Kasumi-1 (cell line): ENCODE data around the gene FOSB.
"Not testable (repeated sequence)": the region's sequence is repeated elsewhere in the genome, so short reads cannot be mapped to it uniquely, and the experiment has no call there.

Experiments used
- DNase-seq, 2 experiments: peaks; one replicate each; lab custom pipeline; 2025; lab: John Stamatoyannopoulos, UW

Gene FOSB

GRCh38 chr19:45506246-45506988 lies 38.6 kb downstream of the FOSB start:
- peak; percentile 76 to 78 for DNase-seq

- DNase-seq, result peak; percentile 89
Observed at GRCh38 chr19:45506989-45507871, 39.4 kb downstream of the FOSB start, which contains the start of gene VASP. VASP (plus strand) TSS chr19:45507479; CDS start chr19:45507772, 293 bp downstream.

- DNase-seq, result no peak
Observed at GRCh38 chr19:45507872-45508416, 40.1 kb downstream of the FOSB start.

- no peak for DNase-seq
Observed at GRCh38 chr19:45508417-45508860, 40.6 kb downstream of the FOSB start.

- peak; percentile 53 to 54 for DNase-seq
Observed at GRCh38 chr19:45508861-45509691, 41.3 kb downstream of the FOSB start.

- no peak for DNase-seq
Observed at GRCh38 chr19:45509692-45510015, 41.9 kb downstream of the FOSB start.

GRCh38 chr19:45510352-45510751 lies 42.6 kb downstream of the FOSB start:
- not testable (repeated sequence) for DNase-seq

GRCh38 chr19:45511074-45511473 lies 43.3 kb downstream of the FOSB start:
- DNase-seq, result no peak

GRCh38 chr19:45512881-45513483 lies 45.2 kb downstream of the FOSB start:
- no peak for DNase-seq

- DNase-seq, result no peak
Observed at GRCh38 chr19:45514376-45515051, 46.7 kb downstream of the FOSB start.

GRCh38 chr19:45515081-45515624 lies 47.4 kb downstream of the FOSB start:
- DNase-seq, result peak; percentile 96

GRCh38 chr19:45515807-45516401 lies 48.1 kb downstream of the FOSB start:
- DNase-seq, result peak in 1 of 2 experiments; percentile 26

GRCh38 chr19:45517238-45517637 lies 49.4 kb downstream of the FOSB start:
- no peak for DNase-seq

GRCh38 chr19:45517641-45518468 lies 50.1 kb downstream of the FOSB start:
- DNase-seq, result no peak

GRCh38 chr19:45518469-45518826 lies 50.7 kb downstream of the FOSB start:
- no peak for DNase-seq

- DNase-seq, result no peak
Observed at GRCh38 chr19:45522010-45522941, 54.5 kb downstream of the FOSB start.

- peak; percentile 88 to 90 for DNase-seq
Observed at GRCh38 chr19:45523642-45524256, 56.0 kb downstream of the FOSB start.
